ENCODE measurements around the gene COL4A3.

COL4A3 gene

GRCh38 chr2:227182765-227183164, 18.3 kb downstream of the COL4A3 start:
- no peak overlapping the region for H2AFZ ChIP-seq (ENCODE audit: low read length)
- H3K9me2 ChIP-seq (ENCODE audit: low read depth, low read length): no peaks in the 10 kb centered on the region
- peaks cover 7% of the 10 kb centered on the region; the same call in 1 of the 2 replicates for H3K36me3 ChIP-seq (ENCODE audit: insufficient read depth, low read length)
- H3K27ac ChIP-seq (ENCODE audit: low read depth, low read length, poor library complexity, severe bottlenecking): no peak overlapping the region
- no peak overlapping the region for H3K4me2 ChIP-seq (ENCODE audit: low read length)
- no peak for TF ChIP-seq CTCF (IDR thresholded peaks at IDR 0.05; ENCODE audit: low read length)
- no peak for TF ChIP-seq EZH2 (IDR thresholded peaks at IDR 0.05; ENCODE audit: borderline replicate concordance, low read length)
- no peak overlapping the region for H3K4me3 ChIP-seq (ENCODE audit: low read depth, low read length, poor library complexity, severe bottlenecking)
- H3K79me2 ChIP-seq (ENCODE audit: insufficient read depth, low read length): peaks cover 13% of the 10 kb centered on the region; the same call in 1 of the 2 replicates
- no peaks in the 10 kb centered on the region for H3K27me3 ChIP-seq (ENCODE audit: insufficient read depth, low read length)
- no peaks in the 10 kb centered on the region for H3F3A ChIP-seq (ENCODE audit: insufficient read depth, low read length)
- peaks cover 36% of the 10 kb centered on the region for H3K4me1 ChIP-seq (ENCODE audit: insufficient read depth, low read length, severe bottlenecking)
- H3K9me3 ChIP-seq (ENCODE audit: low read length): no peaks in the 10 kb centered on the region
- no peak overlapping the region for H3K9ac ChIP-seq (ENCODE audit: low read length)
- H4K20me1 ChIP-seq (ENCODE audit: insufficient read depth, low read length): no peaks in the 10 kb centered on the region

GRCh38 chr2:227183657-227184367, 19.4 kb downstream of the COL4A3 start:
- Histone ChIP-seq H3K9me2 (ENCODE audit: low read depth, low read length) (no peaks in the 10 kb centered on the region), H2AFZ (ENCODE audit: low read length) (no peak overlapping the region), H3K4me1 (ENCODE audit: insufficient read depth, low read length, severe bottlenecking) (peaks cover 33% of the 10 kb centered on the region), H3K27ac (ENCODE audit: low read depth, low read length, poor library complexity, severe bottlenecking) (no peak overlapping the region), H3K4me2 (ENCODE audit: low read length) (no peak overlapping the region), H3K4me3 (ENCODE audit: low read depth, low read length, poor library complexity, severe bottlenecking) (no peak overlapping the region), H3K36me3 (ENCODE audit: insufficient read depth, low read length) (peaks cover 3% of the 10 kb centered on the region; the same call in 1 of the 2 replicates), H3K27me3 (ENCODE audit: insufficient read depth, low read length) (no peaks in the 10 kb centered on the region), H3F3A (ENCODE audit: insufficient read depth, low read length) (no peaks in the 10 kb centered on the region), H3K79me2 (ENCODE audit: insufficient read depth, low read length) (peaks cover 13% of the 10 kb centered on the region; the same call in 1 of the 2 replicates), H3K9ac (ENCODE audit: low read length) (no peak overlapping the region), H3K9me3 (ENCODE audit: low read length) (no peaks in the 10 kb centered on the region), H4K20me1 (ENCODE audit: insufficient read depth, low read length) (no peaks in the 10 kb centered on the region)
- TF ChIP-seq EZH2 (IDR thresholded peaks at IDR 0.05; ENCODE audit: borderline replicate concordance, low read length) (no peak), CTCF (IDR thresholded peaks at IDR 0.05; ENCODE audit: low read length) (no peak)

- Histone ChIP-seq H3K27ac (ENCODE audit: low read depth, low read length, poor library complexity, severe bottlenecking) (no peak overlapping the region), H2AFZ (ENCODE audit: low read length) (no peak overlapping the region)
- TF ChIP-seq EZH2 (IDR thresholded peaks at IDR 0.05; ENCODE audit: borderline replicate concordance, low read length) (no peak), CTCF (IDR thresholded peaks at IDR 0.05; ENCODE audit: low read length) (no peak)
These were observed 21.3 kb downstream of the COL4A3 start for GRCh38 chr2:227185615-227186232.

More at GRCh38 chr2:227185615-227186232, 21.3 kb downstream of the COL4A3 start:
- Histone ChIP-seq H3K9me2 (ENCODE audit: low read depth, low read length) (no peaks in the 10 kb centered on the region), H3K4me2 (ENCODE audit: low read length) (no peak overlapping the region), H3K27me3 (ENCODE audit: insufficient read depth, low read length) (no peaks in the 10 kb centered on the region), H4K20me1 (ENCODE audit: insufficient read depth, low read length) (no peaks in the 10 kb centered on the region), H3K9me3 (ENCODE audit: low read length) (no peaks in the 10 kb centered on the region), H3K79me2 (ENCODE audit: insufficient read depth, low read length) (peaks cover 11% of the 10 kb centered on the region; the same call in 1 of the 2 replicates), H3F3A (ENCODE audit: insufficient read depth, low read length) (no peaks in the 10 kb centered on the region), H3K9ac (ENCODE audit: low read length) (no peak overlapping the region), H3K36me3 (ENCODE audit: insufficient read depth, low read length) (peaks cover 8% of the 10 kb centered on the region; the same call in 1 of the 2 replicates), H3K4me3 (ENCODE audit: low read depth, low read length, poor library complexity, severe bottlenecking) (no peak overlapping the region), H3K4me1 (ENCODE audit: insufficient read depth, low read length, severe bottlenecking) (peaks cover 13% of the 10 kb centered on the region)

Measured in OCI-LY1 (cell line).